H1 (cell line): ENCODE measurements around the gene C15orf40. TPM values are rescaled to one million over a fixed set of nuclear protein-coding genes. Genes with fewer than 3 reads are reported as not detected.

Experiments
- CTCF ChIA-PET: fragments of 300-600 bp; sonication (Branson Sonifier 250); formaldehyde crosslinking; loops from one replicate; lab custom pipeline; 2021; ENCODE audit not compliant: partially characterized antibody; lab: Charles Lee
- POLR2A ChIA-PET: fragments of 300-600 bp; sonication (Branson Sonifier 250); formaldehyde crosslinking; loops from one replicate; lab custom pipeline; 2021; ENCODE audit warnings: inconsistent platforms; ENCODE audit not compliant: partially characterized antibody; lab: Charles Lee
- DNase-seq, 2 experiments: peaks; one replicate each; pipeline versions ENCODE4 v3.0.0 to v3.0.0-alpha.2; 2010 to 2022; ENCODE audit warnings: low spot score in 2 of 2, low read depth in 1 of 2, mixed read lengths in 1 of 2
- FAIRE-seq: peaks from 2 replicates; lab custom pipeline; 2011; peaks lifted over from hg19 to GRCh38; lab: Jason Lieb, UNC
- H2AFZ ChIP-seq: 2 replicates; pipeline ENCODE4 v1.8.1; 2012; ENCODE audit warnings: low read length, inconsistent platforms
- H2AK5ac ChIP-seq: 2 replicates; pipeline ENCODE4 v1.6.1; 2013; ENCODE audit warnings: low read depth, low read length
- H2BK120ac ChIP-seq: replicated peaks from 2 replicates; pipeline ENCODE3; 2013; ENCODE audit warnings: low read depth, low read length, inconsistent platforms
- H2BK12ac ChIP-seq: 2 replicates; pipeline ENCODE4 v1.6.1; 2013; ENCODE audit warnings: low read depth, low read length
- H2BK15ac ChIP-seq: 2 replicates; pipeline ENCODE4 v1.6.1; 2013; ENCODE audit warnings: low read length
- H2BK20ac ChIP-seq: 2 replicates; pipeline ENCODE4 v1.6.1; 2013; ENCODE audit warnings: low read length
- H2BK5ac ChIP-seq: 2 replicates; pipeline ENCODE4 v1.6.1; 2013; ENCODE audit warnings: low read depth, low read length
- H3K14ac ChIP-seq: 2 replicates; pipeline ENCODE4 v1.6.1; 2013; ENCODE audit warnings: inconsistent platforms; ENCODE audit not compliant: insufficient read length
- H3K18ac ChIP-seq: 2 replicates; pipeline ENCODE4 v1.6.1; 2013; ENCODE audit warnings: low read length; ENCODE audit errors: extremely low read depth
- H3K23ac ChIP-seq: 2 replicates; pipeline ENCODE4 v1.6.1; 2013; ENCODE audit warnings: inconsistent platforms; ENCODE audit not compliant: insufficient read length
- H3K23me2 ChIP-seq: 2 replicates; pipeline ENCODE4 v1.6.1; 2013; ENCODE audit warnings: low read depth, low read length
- H3K27ac ChIP-seq: 2 replicates; pipeline ENCODE4 v1.6.1; 2011; ENCODE audit warnings: low read depth, low read length, inconsistent platforms
- H3K27me3 ChIP-seq, 4 experiments: replicated peaks in 1 of 4; 1 replicate in 1 of 4; 2 replicates in 3 of 4; pipeline versions ENCODE4 v1.6.1 to v1.8.1; 2011 to 2013; ENCODE audit warnings: low read length in 3 of 4, mild to moderate bottlenecking in 3 of 4, inconsistent platforms in 2 of 4, mixed read lengths in 2 of 4, moderate library complexity in 1 of 4; ENCODE audit not compliant: control insufficient read depth in 3 of 4, insufficient read depth in 3 of 4; ENCODE audit errors: extremely low read depth in 1 of 4
- H3K36me3 ChIP-seq, 4 experiments: 2 replicates each; pipeline versions ENCODE4 v1.6.1 to v1.8.1; 2011 to 2013; ENCODE audit warnings: mild to moderate bottlenecking in 4 of 4, low read length in 3 of 4, moderate library complexity in 2 of 4, control low read depth in 1 of 4, inconsistent platforms in 1 of 4; ENCODE audit not compliant: insufficient read depth in 4 of 4, control insufficient read depth in 2 of 4
- H3K4ac ChIP-seq: replicated peaks from 2 replicates; pipeline ENCODE3; 2013; ENCODE audit warnings: low read length, low read depth, mixed read lengths, inconsistent platforms; ENCODE audit not compliant: insufficient read length
- H3K4me1 ChIP-seq, 4 experiments: replicated peaks in 1 of 4; 1 replicate in 1 of 4; 2 replicates in 3 of 4; pipeline versions ENCODE4 v1.6.1 to v1.8.1; 2011 to 2013; ENCODE audit warnings: low read length in 3 of 4, inconsistent platforms in 2 of 4, mixed read lengths in 1 of 4; ENCODE audit not compliant: insufficient read depth in 4 of 4, control insufficient read depth in 3 of 4
- H3K4me2 ChIP-seq, 2 experiments: 2 replicates each; pipeline versions ENCODE4 v1.6.1 to v1.8.1; 2011 to 2013; ENCODE audit warnings: low read depth in 2 of 2, low read length in 2 of 2, control low read depth in 1 of 2, inconsistent platforms in 1 of 2, mild to moderate bottlenecking in 1 of 2; ENCODE audit not compliant: insufficient read depth in 1 of 2
- H3K4me3 ChIP-seq, 4 experiments: fragments of 200-600, 300-600 bp in 1 of 4; sonication (generic), shearing (Covaris generic), sonication (Bioruptor Twin) in 1 of 4; 2 replicates each; pipeline versions ENCODE4 v1.5.1 to v1.8.1; 2011 to 2016; ENCODE audit warnings: low read length in 4 of 4, low read depth in 3 of 4, control low read depth in 2 of 4, inconsistent platforms in 2 of 4, mild to moderate bottlenecking in 2 of 4, mixed read lengths in 1 of 4, moderate library complexity in 1 of 4; ENCODE audit not compliant: insufficient read depth in 2 of 4; ENCODE audit errors: extremely low read depth in 1 of 4
- H3K56ac ChIP-seq: replicated peaks from 2 replicates; pipeline ENCODE3; 2013; ENCODE audit warnings: low read depth, mild to moderate bottlenecking, mixed read lengths, low read length, inconsistent platforms; ENCODE audit not compliant: insufficient read length
- H3K79me1 ChIP-seq: 2 replicates; pipeline ENCODE4 v1.6.1; 2013; ENCODE audit warnings: low read depth, low read length, control low read depth
- H3K79me2 ChIP-seq, 2 experiments: 2 replicates each; pipeline versions ENCODE4 v1.6.1 to v1.8.1; 2012 to 2013; ENCODE audit warnings: low read length in 2 of 2, mild to moderate bottlenecking in 2 of 2, inconsistent platforms in 1 of 2; ENCODE audit not compliant: insufficient read depth in 2 of 2, control insufficient read depth in 1 of 2
- H3K9ac ChIP-seq, 4 experiments: replicated peaks in 1 of 4; 1 replicate in 1 of 4; 2 replicates in 3 of 4; pipeline versions ENCODE4 v1.6.1 to v1.8.1; 2011 to 2013; ENCODE audit warnings: low read depth in 3 of 4, low read length in 3 of 4, control low read depth in 2 of 4, mild to moderate bottlenecking in 2 of 4, moderate library complexity in 2 of 4, inconsistent platforms in 1 of 4; ENCODE audit errors: extremely low read depth in 1 of 4
- H3K9me3 ChIP-seq, 2 experiments: 2 replicates each; pipeline versions ENCODE4 v1.6.1 to v1.8.1; 2012 to 2013; ENCODE audit warnings: mild to moderate bottlenecking in 2 of 2, moderate library complexity in 2 of 2, control low read depth in 1 of 2, inconsistent platforms in 1 of 2, low read depth in 1 of 2, low read length in 1 of 2, mixed read lengths in 1 of 2; ENCODE audit not compliant: insufficient read depth in 2 of 2
- H4K20me1 ChIP-seq, 2 experiments: replicated peaks in 1 of 2; 2 replicates each; pipeline versions ENCODE3 to v1.8.1; 2011 to 2013; ENCODE audit warnings: inconsistent platforms in 2 of 2, low read length in 2 of 2, mild to moderate bottlenecking in 1 of 2; ENCODE audit not compliant: insufficient read depth in 2 of 2, control insufficient read depth in 1 of 2
- H4K5ac ChIP-seq: 2 replicates; pipeline ENCODE4 v1.6.1; 2013; ENCODE audit warnings: low read length, low read depth, mixed read lengths, inconsistent platforms; ENCODE audit not compliant: insufficient read length
- H4K8ac ChIP-seq: 2 replicates; pipeline ENCODE4 v1.8.0; 2013; ENCODE audit warnings: mild to moderate bottlenecking, moderate library complexity, low read length, inconsistent platforms; ENCODE audit not compliant: insufficient read depth; ENCODE audit errors: extremely low read depth
- H4K91ac ChIP-seq: replicated peaks from 2 replicates; pipeline ENCODE3; 2013; ENCODE audit warnings: low read length, mixed read lengths, inconsistent platforms; ENCODE audit not compliant: insufficient read length
- ASH2L ChIP-seq: fragments of 200-600, 300-600 bp; sonication (generic); IDR thresholded peaks from one replicate; pipeline ENCODE4 v1.7.1; 2017; ENCODE audit warnings: low read length
- KDM5A ChIP-seq: fragments of 200-600 bp; IDR thresholded peaks from 2 replicates; pipeline ENCODE4 v1.7.1; 2012; ENCODE audit warnings: mild to moderate bottlenecking, low read length, inconsistent platforms, mixed read lengths
- SAP30 ChIP-seq: fragments of 300-600 bp; sonication (generic); IDR thresholded peaks from 2 replicates; pipeline ENCODE4 v1.7.1; 2012; ENCODE audit warnings: low read length, moderate library complexity, mild to moderate bottlenecking, inconsistent platforms; ENCODE audit not compliant: insufficient read depth, insufficient replicate concordance
- SP4 ChIP-seq: IDR thresholded peaks from 2 replicates; pipeline ENCODE4 v1.6.1; 2012; ENCODE audit warnings: low read length, inconsistent platforms
- TAF7 ChIP-seq: optimal IDR thresholded peaks from 2 replicates; pipeline ENCODE3; 2011; ENCODE audit warnings: low read depth, mild to moderate bottlenecking, inconsistent platforms, low read length, moderate library complexity, borderline replicate concordance
- ZNF274 ChIP-seq: IDR thresholded peaks from 2 replicates; pipeline ENCODE4 v1.7.0; 2012; ENCODE audit warnings: low read length, borderline replicate concordance; ENCODE audit errors: extremely low read depth
- WGBS, 2 experiments: shearing (Covaris generic) in 1 of 2; methylation state at CpG; one replicate each; pipeline versions ENCODE4 v1.1.6 to v1.1.7; 2013 to 2015; ENCODE audit warnings: low lambda C conversion rate in 2 of 2, mixed read lengths in 2 of 2, inconsistent platforms in 1 of 2, low coverage in 1 of 2, missing lambda C conversion rate in 1 of 2; ENCODE audit not compliant: insufficient replicate concordance in 2 of 2, insufficient coverage in 1 of 2, insufficient read length in 1 of 2; ENCODE audit errors: extremely low coverage in 1 of 2, missing lambda C conversion rate in 1 of 2; 5-methylcytosine and 5-hydroxymethylcytosine counted together
- polyA plus RNA-seq, 7 experiments: library from polyadenylated mRNA; depleted of rRNA in 3 of 7; stranded (reverse) in 5 of 7; unstranded in 2 of 7; fragments of >200 nt in 5 of 7; fragments of 200-250 nt in 2 of 7; gene quantifications; 1 replicate in 5 of 7; 2 replicates in 1 of 7; 4 replicates in 1 of 7; pipeline versions ENCODE4 v1.2.1 to v1.2.3, GENCODE V29; 2011 to 2013; ENCODE audit warnings: missing spikeins in 2 of 7, mixed read lengths in 2 of 7
- total RNA-seq: library from RNA; stranded (reverse); fragmentation: NEBNext Ultra II Directional; extraction: Animal tissue kit (Norgen Biotek cat#: 25700); gene quantifications from 2 replicates; pipeline ENCODE4 v1.2.1, GENCODE V29; 2021

Gene C15orf40
- total and polyA plus RNA-seq, 2 of the 8 experiments (the other 6 are each of a cell fraction or from before 2014, with no cell fraction given), result 10.7 TPM

DNA sequence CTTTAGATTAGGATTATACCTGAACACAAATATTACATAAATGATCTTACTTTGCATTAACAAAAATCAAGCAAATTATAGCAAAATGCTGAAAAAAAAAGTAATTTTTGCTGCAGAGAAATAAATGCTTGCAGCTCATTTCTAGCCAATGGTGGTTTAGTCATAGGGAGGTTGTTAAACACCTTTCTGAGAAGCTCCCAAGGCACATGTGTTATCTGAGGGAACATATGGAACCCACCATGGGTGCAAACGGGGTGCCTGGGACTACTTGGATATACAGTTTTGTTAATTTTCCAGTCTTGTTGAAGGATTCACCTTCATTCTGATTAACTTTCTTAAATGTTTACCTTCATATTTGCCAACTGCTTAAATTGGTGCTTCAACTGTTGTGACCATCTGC lies 34.4 kb downstream of the C15orf40 start:
- Histone ChIP-seq H2BK12ac (no peak overlapping the region), H2AFZ (no peak overlapping the region), H3K14ac (no peak overlapping the region), H3K36me3 (no peaks in the 10 kb centered on the region), H4K91ac (no peak overlapping the region), H3K27me3 (no peaks in the 10 kb centered on the region), H3K56ac (no peak overlapping the region), H2AK5ac (no peak overlapping the region), H3K23ac (no peak overlapping the region), H3K18ac (no peak overlapping the region), H4K5ac (no peak overlapping the region), H4K8ac (no peak overlapping the region), H3K9ac (no peak overlapping the region), H3K4me3 (no peak overlapping the region), H3K4ac (no peak overlapping the region), H2BK15ac (no peak overlapping the region), H2BK120ac (no peak overlapping the region), H4K20me1 (no peaks in the 10 kb centered on the region), H3K9me3 (no peaks in the 10 kb centered on the region), H3K79me2 (no peaks in the 10 kb centered on the region), H2BK20ac (no peak overlapping the region), H3K79me1 (no peaks in the 10 kb centered on the region), H3K27ac (no peak overlapping the region), H3K4me2 (no peak overlapping the region), H3K23me2 (no peaks in the 10 kb centered on the region), H2BK5ac (no peak overlapping the region), H3K4me1 (no peaks in the 10 kb centered on the region)
- FAIRE-seq (no peak), DNase-seq (no peak)
- ChIA-PET POLR2A (interaction anchor here (0.7 kb wide), 1 partner anchor 1907 kb away, joined by 3 read pairs; no protein-coding TSS in a partner anchor), CTCF (no interaction called here)
- WGBS, 2 experiments, result 100% methylated on average over 1 of the region's 1 CpG; no CpG with 5 or more reads in 1 of the 2 experiments
- TF ChIP-seq SAP30 (no peak), ASH2L (no peak), SP4 (no peak), ZNF274 (no peak), KDM5A (no peak), TAF7 (no peak)
